Choroid plexus epithelial cell (primary cell): ENCODE measurements around the gene ZNF134.
A peak's percentile ranks its signal among the peaks of the same experiment; 100 is the strongest.

Source experiments
- DNase-seq: peaks from one replicate; pipeline ENCODE4 v3.0.0-alpha.2; 2010; ENCODE audit warnings: low read depth
- H3K4me3 ChIP-seq: 2 replicates; pipeline ENCODE4 v1.5.1; 2011; ENCODE audit warnings: low read depth, mild to moderate bottlenecking, control low read depth, low read length, moderate library complexity
- CTCF ChIP-seq: conservative IDR thresholded peaks from 2 replicates; pipeline ENCODE4 v1.5.1; 2011; ENCODE audit warnings: low read depth, mild to moderate bottlenecking, control low read depth, inconsistent platforms, low read length, moderate library complexity

Gene ZNF134

GRCh38 chr19:57656346-57656745 is 42.3 kb downstream of the ZNF134 start:
- DNase-seq = no peak
- H3K4me3 ChIP-seq = no peak overlapping the region
- TF ChIP-seq CTCF = no peak

GRCh38 chr19:57664269-57665127 is 50.5 kb downstream of the ZNF134 start:
- DNase-seq = peak; percentile 54
- TF ChIP-seq CTCF = no peak
- peak overlapping the region; percentile 61 for H3K4me3 ChIP-seq

GRCh38 chr19:57665261-57665806 is 51.3 kb downstream of the ZNF134 start:
- TF ChIP-seq CTCF = no peak
- no peak overlapping the region for H3K4me3 ChIP-seq
- no peak for DNase-seq

- no peak for TF ChIP-seq CTCF
- no peak for DNase-seq
- H3K4me3 ChIP-seq = no peak overlapping the region
These were observed 53.2 kb downstream of the ZNF134 start for GRCh38 chr19:57667228-57667627.

GRCh38 chr19:57668635-57669034 is 54.6 kb downstream of the ZNF134 start, which contains the start of gene ZSCAN4:
ZSCAN4 (plus strand) TSS chr19:57668935; CDS start chr19:57676146, 7,211 bp downstream.
- no peak for DNase-seq
- no peak for TF ChIP-seq CTCF
- H3K4me3 ChIP-seq = no peak within 1 kb of the TSS

- no peak for DNase-seq
- no peak overlapping the region for H3K4me3 ChIP-seq
- no peak for TF ChIP-seq CTCF
These were observed 57.3 kb downstream of the ZNF134 start for GRCh38 chr19:57671124-57671895.
